Uterus (tissue), 4 donors: ENCODE results near the gene XRCC6. TPM values are rescaled to one million over a fixed set of nuclear protein-coding genes. Genes with fewer than 3 reads are reported as not detected.
"Not testable (repeated sequence)": the region's sequence is repeated elsewhere in the genome, so short reads cannot be mapped to it uniquely, and the experiment has no call there.

Experiments used
- DNase-seq, 2 donors: peaks; one replicate each; pipeline ENCODE4 v3.0.0-alpha.2; 2019 to 2020
- H3K27ac ChIP-seq, 2 donors: fragments of 200-600 bp; sonication (generic); 1 replicate in 1 of 2; 2 replicates in 1 of 2; pipeline ENCODE4 v1.5.1; 2016 to 2018
- H3K27me3 ChIP-seq, 2 donors: fragments of 200-600 bp; sonication (generic); one replicate each; pipeline ENCODE4 v1.5.1; 2018 to 2019; ENCODE audit warnings: control low read depth in 1 of 2
- H3K36me3 ChIP-seq, 2 donors: fragments of 200-600 bp; sonication (generic); one replicate each; pipeline ENCODE4 v1.5.1; 2019; ENCODE audit warnings: control low read depth in 1 of 2
- H3K4me1 ChIP-seq, 2 donors: fragments of 200-600 bp; sonication (generic); one replicate each; pipeline ENCODE4 v1.5.1; 2018 to 2019; ENCODE audit warnings: control low read depth in 1 of 2
- H3K4me3 ChIP-seq, 2 donors: fragments of 200-600 bp; sonication (generic); 1 replicate in 1 of 2; 2 replicates in 1 of 2; pipeline ENCODE4 v1.5.1; 2018 to 2019; ENCODE audit warnings: mild to moderate bottlenecking in 1 of 2
- H3K9me3 ChIP-seq, 2 donors: fragments of 200-600 bp; sonication (generic); one replicate each; pipeline ENCODE4 v1.5.1; 2019; ENCODE audit warnings: control low read depth in 1 of 2
- POLR2A ChIP-seq, 2 donors: fragments of 450-650 bp; IDR thresholded peaks; one replicate each; pipeline ENCODE4 v1.6.1; 2016; ENCODE audit warnings: antibody characterized with exemption in 2 of 2, mild to moderate bottlenecking in 1 of 2, moderate library complexity in 1 of 2
- intact Hi-C: fragments of 100-400 bp; cut with DNase I; formaldehyde crosslinking; loops from one replicate; pipeline ENCODE4 v1.15.1; 2023; ENCODE audit warnings: low total_unique reads
- total RNA-seq, 4 donors: library from RNA; depleted of rRNA in 3 of 4; stranded (reverse); fragments of >200 nt in 3 of 4; gene quantifications; one replicate each; pipeline versions ENCODE4 v1.1.0 to v1.2.4, GENCODE V29; 2014 to 2023
- TF ChIP-seq, protein P1 (sequence below), 4 experiments: fragments of 200-600 bp in 2 of 4; fragments of 450-650 bp in 2 of 4; sonication (generic) in 2 of 4; IDR thresholded peaks; one replicate each; pipeline ENCODE4 v1.5.1; 2016 to 2019; ENCODE audit warnings: antibody characterized with exemption in 4 of 4, mild to moderate bottlenecking in 2 of 4, moderate library complexity in 1 of 4
- donor health status: DM: yes; HTN: yes; CAD: no.

XRCC6 gene
- total RNA-seq, 4 donors from 2014 or later, result 89.1 to 303 (median 157) TPM

DNA sequence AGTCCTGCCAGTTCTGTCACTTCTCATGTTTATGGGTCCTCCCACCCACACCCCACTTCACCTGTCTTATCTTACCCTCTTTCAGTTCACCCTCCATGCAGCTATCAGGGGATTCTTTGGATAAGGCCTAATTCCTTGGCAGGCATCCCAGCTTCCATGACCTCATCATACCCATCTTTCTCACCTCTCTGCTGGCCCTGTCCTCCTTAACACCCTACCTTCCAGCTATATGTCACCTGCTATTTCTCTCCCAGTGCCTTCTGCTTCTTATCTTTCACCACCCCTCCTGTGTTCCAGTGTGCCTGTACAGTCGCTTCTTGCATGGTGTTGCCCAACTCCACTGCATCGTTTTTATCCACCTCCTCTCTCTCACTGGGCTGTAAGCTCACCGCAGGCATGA is 39.3 kb downstream of the XRCC6 start:
- H3K4me1 ChIP-seq, result no peaks in the 10 kb centered on the region
- no peak for DNase-seq
- no peaks in the 10 kb centered on the region for H3K9me3 ChIP-seq
- H3K4me3 ChIP-seq, result no peak overlapping the region
- no peaks in the 10 kb centered on the region for H3K27me3 ChIP-seq
- TF ChIP-seq, protein P1, sequence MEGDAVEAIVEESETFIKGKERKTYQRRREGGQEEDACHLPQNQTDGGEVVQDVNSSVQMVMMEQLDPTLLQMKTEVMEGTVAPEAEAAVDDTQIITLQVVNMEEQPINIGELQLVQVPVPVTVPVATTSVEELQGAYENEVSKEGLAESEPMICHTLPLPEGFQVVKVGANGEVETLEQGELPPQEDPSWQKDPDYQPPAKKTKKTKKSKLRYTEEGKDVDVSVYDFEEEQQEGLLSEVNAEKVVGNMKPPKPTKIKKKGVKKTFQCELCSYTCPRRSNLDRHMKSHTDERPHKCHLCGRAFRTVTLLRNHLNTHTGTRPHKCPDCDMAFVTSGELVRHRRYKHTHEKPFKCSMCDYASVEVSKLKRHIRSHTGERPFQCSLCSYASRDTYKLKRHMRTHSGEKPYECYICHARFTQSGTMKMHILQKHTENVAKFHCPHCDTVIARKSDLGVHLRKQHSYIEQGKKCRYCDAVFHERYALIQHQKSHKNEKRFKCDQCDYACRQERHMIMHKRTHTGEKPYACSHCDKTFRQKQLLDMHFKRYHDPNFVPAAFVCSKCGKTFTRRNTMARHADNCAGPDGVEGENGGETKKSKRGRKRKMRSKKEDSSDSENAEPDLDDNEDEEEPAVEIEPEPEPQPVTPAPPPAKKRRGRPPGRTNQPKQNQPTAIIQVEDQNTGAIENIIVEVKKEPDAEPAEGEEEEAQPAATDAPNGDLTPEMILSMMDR (IDR thresholded peaks at IDR 0.05), result no peak
- TF ChIP-seq POLR2A (IDR thresholded peaks at IDR 0.05), result no peak
- H3K36me3 ChIP-seq, result no peaks in the 10 kb centered on the region
- H3K27ac ChIP-seq, result no peak overlapping the region
- intact Hi-C loops, result no loop called here

GRCh38 chr22:41661088-41661487 is 40.0 kb downstream of the XRCC6 start:
- TF ChIP-seq, protein P1 (IDR thresholded peaks at IDR 0.05), result no peak
- no peak for TF ChIP-seq POLR2A (IDR thresholded peaks at IDR 0.05)
- DNase-seq, result no peak
- intact Hi-C loops, result no loop called here
- Histone ChIP-seq H3K27me3 (no peaks in the 10 kb centered on the region), H3K36me3 (no peaks in the 10 kb centered on the region), H3K9me3 (no peaks in the 10 kb centered on the region), H3K27ac (no peak overlapping the region), H3K4me3 (no peak overlapping the region), H3K4me1 (no peaks in the 10 kb centered on the region)

DNA sequence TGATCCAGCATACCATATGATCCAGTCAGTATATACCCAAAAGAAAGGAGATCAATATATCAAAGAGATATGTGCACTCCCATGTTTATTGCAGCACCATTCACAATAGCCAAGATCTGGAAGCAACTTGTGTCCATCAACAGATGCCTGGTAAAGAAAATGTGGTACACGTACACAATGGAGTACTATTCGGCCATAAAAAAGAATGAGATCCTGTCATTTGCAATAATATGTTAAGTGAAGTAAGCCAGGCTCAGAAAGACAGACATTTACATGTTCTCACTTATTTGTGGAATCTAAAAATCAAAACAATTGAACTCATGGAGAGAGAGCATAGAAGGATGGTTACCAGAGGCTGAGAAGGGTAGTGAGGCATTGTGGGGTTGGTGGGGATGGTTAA is 40.6 kb downstream of the XRCC6 start:
- TF ChIP-seq, protein P1 (IDR thresholded peaks at IDR 0.05), result no peak
- no peak for TF ChIP-seq POLR2A (IDR thresholded peaks at IDR 0.05)
- Histone ChIP-seq H3K9me3 (no peaks in the 10 kb centered on the region), H3K4me3 (no peak overlapping the region), H3K36me3 (no peaks in the 10 kb centered on the region), H3K27ac (no peak overlapping the region), H3K4me1 (no peaks in the 10 kb centered on the region), H3K27me3 (no peaks in the 10 kb centered on the region)
- no peak for DNase-seq
- intact Hi-C loops, result no loop called here

GRCh38 chr22:41663594-41663993 is 42.5 kb downstream of the XRCC6 start:
- H3K27ac ChIP-seq, H3K9me3 ChIP-seq, DNase-seq, H3K4me1 ChIP-seq, H3K4me3 ChIP-seq, H3K27me3 ChIP-seq, intact Hi-C loops, H3K36me3 ChIP-seq: not testable (repeated sequence)

GRCh38 chr22:41664490-41664889 is 43.4 kb downstream of the XRCC6 start:
- DNase-seq, result no peak
- intact Hi-C loops, result no loop called here
- Histone ChIP-seq H3K36me3 (no peaks in the 10 kb centered on the region), H3K9me3 (no peaks in the 10 kb centered on the region), H3K27me3 (no peaks in the 10 kb centered on the region), H3K4me1 (no peaks in the 10 kb centered on the region), H3K4me3 (no peak overlapping the region), H3K27ac (no peak overlapping the region)
- TF ChIP-seq, protein P1 (IDR thresholded peaks at IDR 0.05), result no peak
- no peak for TF ChIP-seq POLR2A (IDR thresholded peaks at IDR 0.05)

GRCh38 chr22:41664951-41665350 is 43.9 kb downstream of the XRCC6 start:
- DNase-seq, result no peak
- H3K27me3 ChIP-seq, result no peaks in the 10 kb centered on the region
- no peak overlapping the region for H3K4me3 ChIP-seq
- H3K36me3 ChIP-seq, result no peaks in the 10 kb centered on the region
- no peak overlapping the region for H3K27ac ChIP-seq
- no peaks in the 10 kb centered on the region for H3K9me3 ChIP-seq
- H3K4me1 ChIP-seq, result no peaks in the 10 kb centered on the region
- TF ChIP-seq, protein P1 (IDR thresholded peaks at IDR 0.05), result no peak
- intact Hi-C loops, result no loop called here
